Stimulated activated naive CD8-positive, alpha-beta T cell treated with anti-CD3 and anti-CD28 coated beads, Interleukin-15, amount 100 ng/mL, for 72 hours (primary cell): Measurements from ENCODE around the gene RFX8.
A peak's percentile ranks its signal among the peaks of the same experiment; 100 is the strongest.

Experiments used
- ATAC-seq: fragments of 150-1000 bp; cut with Tn5 transposase; 2 replicates; pipeline ENCODE4 v1.10.0; 2021; ENCODE audit warnings: mild to moderate bottlenecking, moderate library complexity
- DNase-seq, 2 donors: peaks; one replicate each; pipeline ENCODE4 v3.0.0; 2021 to 2022
- H3K27ac Mint-ChIP-seq, 2 donors: one replicate each; pipeline ENCODE4 v1.8.0; 2022; ENCODE audit warnings: mild to moderate bottlenecking in 2 of 2, mixed read lengths in 2 of 2, moderate library complexity in 2 of 2
- H3K27me3 Mint-ChIP-seq: one replicate; pipeline ENCODE4 v1.8.0; 2022; ENCODE audit warnings: mixed read lengths
- H3K4me1 Mint-ChIP-seq: one replicate; pipeline ENCODE4 v1.8.0; 2022; ENCODE audit warnings: mild to moderate bottlenecking, mixed read lengths
- H3K4me3 Mint-ChIP-seq, 2 donors: one replicate each; pipeline ENCODE4 v1.8.0; 2022; ENCODE audit warnings: mild to moderate bottlenecking in 2 of 2, mixed read lengths in 2 of 2, moderate library complexity in 1 of 2
- H3K9me3 Mint-ChIP-seq, 2 donors: one replicate each; pipeline ENCODE4 v1.8.0; 2022; ENCODE audit warnings: mixed read lengths in 2 of 2

Gene RFX8

DNA sequence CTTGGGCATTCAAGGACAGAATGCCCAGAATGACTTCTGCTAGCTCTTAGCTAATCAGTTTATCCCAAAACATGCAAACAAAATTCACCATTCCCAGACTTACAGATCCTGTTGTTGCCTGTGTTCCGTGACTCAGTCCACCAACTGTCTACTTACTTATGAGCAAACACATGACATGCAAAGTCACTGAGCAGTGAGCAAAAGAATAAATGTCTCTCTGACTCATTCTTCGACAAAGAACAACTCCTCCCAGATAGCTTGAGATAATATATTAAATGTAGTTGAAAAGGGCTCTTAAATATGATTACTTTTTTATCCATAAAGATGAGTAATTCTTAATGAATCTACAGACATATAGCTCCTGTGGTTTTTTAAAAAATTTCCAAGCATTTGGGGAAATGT, 78.6 kb downstream of the RFX8 start:
- peaks cover 55% of the 10 kb centered on the region for H3K27me3 Mint-ChIP-seq
- no peaks in the 10 kb centered on the region for H3K4me1 Mint-ChIP-seq
- DNase-seq (no peak), ATAC-seq (no peak)
- no peaks in the 10 kb centered on the region for H3K9me3 Mint-ChIP-seq
- H3K4me3 Mint-ChIP-seq = no peak overlapping the region
- H3K27ac Mint-ChIP-seq = no peak overlapping the region

DNA sequence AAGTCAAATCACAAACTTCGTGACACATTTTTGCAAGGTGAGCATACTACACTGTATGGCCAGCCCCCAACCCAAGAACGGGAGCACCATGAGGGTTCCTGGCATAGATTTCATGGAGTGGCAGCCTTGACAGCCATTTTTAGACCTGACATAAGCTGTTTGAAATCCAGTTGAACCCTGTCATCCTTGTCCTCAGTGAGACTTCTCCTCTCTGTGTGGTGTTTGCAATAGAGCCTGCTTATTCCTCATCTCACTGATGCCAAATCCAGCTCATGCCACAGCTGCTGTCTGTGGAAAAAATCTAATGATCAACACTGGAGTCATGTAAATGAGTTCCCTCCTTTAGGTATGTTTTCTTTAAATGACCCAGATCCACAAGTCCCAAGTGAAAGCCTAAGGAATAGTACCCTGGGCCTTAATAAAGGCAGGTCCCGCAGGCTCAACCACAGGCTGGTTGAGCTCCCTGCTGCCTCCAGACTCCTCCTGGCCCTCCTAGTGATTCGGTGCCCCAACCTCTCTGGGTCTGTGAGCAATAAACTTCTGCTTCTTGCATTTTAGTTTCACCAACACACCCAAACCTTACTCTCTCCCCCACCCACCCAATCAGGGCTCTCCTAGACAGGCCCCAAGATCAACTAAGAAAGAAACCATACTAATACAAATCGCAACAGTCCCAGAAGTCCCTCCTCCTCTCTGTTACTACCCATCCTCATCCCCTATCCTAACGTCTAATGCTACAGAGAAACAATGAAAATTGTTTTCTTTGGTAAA, 79.2 kb downstream of the RFX8 start:
- Mint-ChIP-seq H3K4me3 (no peak overlapping the region), H3K27ac (no peak overlapping the region), H3K27me3 (peaks cover 49% of the 10 kb centered on the region), H3K4me1 (no peaks in the 10 kb centered on the region), H3K9me3 (no peaks in the 10 kb centered on the region)
- no peak for DNase-seq
- ATAC-seq = no peak

DNA sequence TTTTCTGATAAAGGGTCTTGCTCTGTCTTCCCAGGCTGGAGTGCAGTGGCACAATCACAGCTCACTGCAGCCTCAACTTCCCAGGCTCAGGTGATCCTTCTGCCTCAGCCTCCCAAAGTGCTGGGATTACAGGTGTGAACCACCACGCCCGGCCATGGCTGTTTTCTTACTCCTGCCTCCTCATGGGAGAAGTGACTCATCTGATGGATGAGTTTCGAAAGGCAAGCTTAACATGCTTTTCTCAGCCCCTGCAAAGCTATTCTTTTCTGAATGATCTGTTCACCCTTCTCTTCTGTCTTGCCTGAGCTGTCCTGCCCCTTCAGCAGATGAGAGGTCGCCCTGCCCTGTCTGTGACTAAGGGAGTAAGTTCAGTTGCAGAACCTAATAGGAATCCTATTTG, 86.7 kb downstream of the RFX8 start:
- Mint-ChIP-seq H3K9me3 (no peaks in the 10 kb centered on the region), H3K4me3 (no peak overlapping the region)
- no peak for ATAC-seq

DNA sequence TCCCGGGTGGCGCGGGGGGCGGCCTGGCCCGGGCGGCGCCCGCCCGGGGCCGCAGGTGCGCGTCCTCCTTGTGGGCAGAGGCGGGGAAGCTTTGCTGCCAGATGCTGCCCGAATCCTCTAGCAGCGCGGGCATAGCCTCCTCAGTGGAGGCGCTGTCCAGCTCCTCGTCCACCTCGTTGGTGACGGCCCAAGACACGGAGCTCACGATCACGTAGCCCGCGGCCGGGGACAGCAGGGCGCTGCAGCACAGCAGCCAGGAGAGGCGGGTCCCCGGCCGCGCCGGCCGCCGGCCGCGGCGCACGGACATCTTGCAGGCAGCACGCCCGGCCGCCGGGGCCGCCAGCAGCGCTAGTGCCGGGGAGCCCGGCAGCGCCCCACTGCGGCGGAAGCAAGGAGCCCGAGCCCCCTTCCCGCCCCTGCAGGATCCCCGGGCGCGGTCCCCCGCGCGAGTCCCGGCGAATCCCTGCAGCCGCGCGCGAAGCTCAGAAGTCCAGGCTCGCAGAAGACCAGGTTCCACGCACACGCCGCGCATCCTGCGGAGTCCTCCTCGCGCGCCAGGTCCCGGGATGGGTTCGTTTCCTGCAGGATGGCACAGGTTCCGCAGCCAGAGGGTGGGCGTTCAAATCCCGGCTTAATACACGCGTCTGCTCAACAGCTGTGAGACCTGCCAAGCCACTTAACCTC, 87.6 kb downstream of the RFX8 start, which contains the start of gene CREG2:
Gene CREG2, minus strand, starts transcription at position 353 of the 684 bp plus-strand sequence. Its CDS starts 46 bp downstream, at position 307.
- no peak within 1 kb of the TSS for H3K27ac Mint-ChIP-seq

More for the DNA sequence above, 86.7 kb downstream of the RFX8 start:
- no peak for DNase-seq
- Mint-ChIP-seq H3K4me1 (peaks cover 13% of the 10 kb centered on the region), H3K27me3 (peaks cover 68% of the 10 kb centered on the region), H3K27ac (no peak overlapping the region)

DNA sequence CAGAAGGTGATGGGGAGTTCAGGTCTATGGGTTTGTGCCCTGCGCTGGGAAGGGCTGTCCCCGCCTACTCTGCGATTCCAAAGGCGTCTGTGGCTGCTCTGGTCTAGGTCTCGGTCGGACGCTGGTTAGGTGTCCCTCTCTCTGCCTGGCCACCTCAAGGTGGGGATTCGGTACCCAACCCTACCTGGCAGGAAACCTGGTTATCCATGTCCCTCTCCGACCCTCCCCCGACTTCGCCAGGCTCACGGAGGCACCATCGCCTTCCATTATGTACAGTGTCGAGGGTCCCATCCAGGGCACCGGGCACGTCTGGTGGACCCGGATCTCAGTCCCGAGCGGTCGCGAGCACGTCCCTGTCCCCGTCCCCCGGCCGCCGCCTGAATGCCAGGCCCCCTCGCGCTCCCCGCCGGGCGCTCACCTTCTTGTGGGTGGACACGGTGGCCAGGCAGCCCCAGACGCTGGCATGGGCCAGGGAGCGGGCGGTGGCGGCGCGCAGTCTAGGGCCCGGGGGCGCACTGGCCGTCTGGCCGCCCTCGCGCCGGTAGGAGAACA, 88.2 kb downstream of the RFX8 start:
- ATAC-seq (peak; percentile 70), DNase-seq (no peak)
- H3K27me3 Mint-ChIP-seq = peaks cover 75% of the 10 kb centered on the region
- peak overlapping the region; percentile 65 to 72 for H3K4me3 Mint-ChIP-seq
- H3K27ac Mint-ChIP-seq = no peak overlapping the region
- H3K9me3 Mint-ChIP-seq = no peaks in the 10 kb centered on the region
- peaks cover 13% of the 10 kb centered on the region for H3K4me1 Mint-ChIP-seq

More for the DNA sequence above, 87.6 kb downstream of the RFX8 start, which contains the start of gene CREG2:
- DNase-seq = peak; percentile 64 to 67
- Mint-ChIP-seq H3K27me3 (peaks cover 75% of the 10 kb centered on the region), H3K4me3 (peak within 1 kb of the TSS; percentile 65 to 81), H3K4me1 (peaks cover 13% of the 10 kb centered on the region), H3K9me3 (no peaks in the 10 kb centered on the region)
- ATAC-seq = peak; percentile 91

DNA sequence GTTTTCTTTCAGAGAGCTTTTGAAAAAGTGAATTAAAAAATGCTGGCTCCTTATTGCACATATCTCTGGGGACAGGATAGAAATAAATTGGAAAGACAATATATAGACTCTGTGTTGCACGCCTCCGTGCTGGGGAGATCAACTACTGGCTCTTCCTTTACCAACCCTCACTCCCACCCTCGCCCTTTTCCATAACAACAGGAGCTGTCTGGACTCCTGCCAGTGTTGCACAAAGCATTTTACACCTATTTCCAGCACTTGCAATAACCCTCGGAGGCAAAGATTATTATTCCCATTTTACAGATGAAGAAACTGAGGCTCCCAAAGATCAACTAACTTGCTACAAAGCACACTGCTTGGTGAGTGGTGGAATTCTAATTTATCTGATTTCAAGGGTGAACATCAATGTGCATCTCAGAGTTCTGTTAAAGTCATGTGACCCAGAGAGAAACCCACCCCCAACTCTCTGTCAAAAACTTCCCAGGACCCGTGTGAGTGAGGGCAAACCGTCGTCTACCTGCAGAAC, 91.8 kb downstream of the RFX8 start:
- no peak overlapping the region for H3K27ac Mint-ChIP-seq
- H3K27me3 Mint-ChIP-seq = peaks cover 53% of the 10 kb centered on the region
- DNase-seq (no peak), ATAC-seq (no peak)
- H3K9me3 Mint-ChIP-seq = no peaks in the 10 kb centered on the region
- peaks cover 13% of the 10 kb centered on the region for H3K4me1 Mint-ChIP-seq
- H3K4me3 Mint-ChIP-seq = no peak overlapping the region

DNA sequence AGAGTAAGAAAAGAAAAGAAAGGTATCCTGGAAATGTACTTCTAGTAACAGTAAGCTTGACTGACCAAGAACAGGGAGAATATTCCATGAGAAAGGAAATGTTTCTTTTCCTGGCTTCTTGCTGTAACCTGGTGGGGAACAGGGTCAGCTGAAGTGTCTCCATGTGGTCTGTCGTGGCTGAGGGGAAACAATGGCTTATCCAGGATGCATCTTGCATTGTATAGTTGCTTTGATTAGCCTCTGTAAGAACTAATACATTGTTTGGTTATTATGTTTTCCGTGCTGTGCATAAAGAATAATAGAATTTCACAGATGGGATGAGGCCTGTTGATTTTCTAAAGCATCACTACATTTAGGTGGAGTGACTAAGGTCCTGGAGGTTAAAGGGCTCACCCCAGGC, 92.5 kb downstream of the RFX8 start:
- no peak for DNase-seq
- no peak overlapping the region for H3K27ac Mint-ChIP-seq
- no peak overlapping the region for H3K4me3 Mint-ChIP-seq
- H3K4me1 Mint-ChIP-seq = peaks cover 9% of the 10 kb centered on the region
- H3K9me3 Mint-ChIP-seq = no peaks in the 10 kb centered on the region
- H3K27me3 Mint-ChIP-seq = peaks cover 46% of the 10 kb centered on the region
- no peak for ATAC-seq

DNA sequence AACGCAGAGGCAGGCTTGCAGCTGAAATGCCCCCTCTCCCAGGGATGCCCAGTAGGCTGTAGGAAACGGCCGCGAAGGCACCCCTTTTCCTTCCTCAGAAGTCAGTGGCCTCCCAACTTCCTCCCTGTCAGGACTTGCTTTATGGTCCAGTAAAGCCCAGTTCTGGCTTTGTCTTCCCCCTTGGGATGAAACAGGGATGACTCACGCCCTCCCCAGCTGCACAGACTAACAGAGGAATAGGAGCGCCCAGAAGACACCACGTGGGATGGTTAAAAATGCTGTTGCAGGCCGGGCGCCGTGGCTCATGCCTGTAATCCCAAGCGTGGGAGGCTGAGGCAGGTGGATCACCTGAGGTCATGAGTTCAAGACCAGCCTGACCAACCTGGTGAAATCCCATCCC, 94.5 kb downstream of the RFX8 start:
- no peak for DNase-seq
- no peaks in the 10 kb centered on the region for H3K4me1 Mint-ChIP-seq

DNA sequence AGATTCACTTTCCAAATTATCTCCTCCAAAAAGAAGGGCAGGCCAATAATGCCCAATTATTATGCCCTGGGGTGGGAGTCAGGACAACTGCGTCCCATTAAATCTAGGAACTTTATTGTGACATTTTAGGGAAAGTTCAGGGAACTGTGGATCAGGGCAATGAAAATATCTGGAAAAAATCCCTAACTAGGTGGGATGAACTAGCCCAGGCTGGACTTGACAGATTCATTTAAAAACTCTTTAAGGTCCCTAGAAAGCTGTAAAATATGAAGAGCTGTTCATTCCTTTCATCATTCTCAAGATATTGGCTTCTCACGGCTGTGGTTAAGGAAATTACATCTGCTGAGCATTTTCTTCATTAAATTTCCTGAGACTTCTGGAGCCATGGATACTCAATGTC, 95.8 kb downstream of the RFX8 start:
- Mint-ChIP-seq H3K4me3 (no peak overlapping the region), H3K9me3 (no peaks in the 10 kb centered on the region), H3K27me3 (peaks cover 15% of the 10 kb centered on the region), H3K27ac (no peak overlapping the region), H3K4me1 (no peaks in the 10 kb centered on the region)
- ATAC-seq (no peak), DNase-seq (no peak)

More for the DNA sequence above, 94.5 kb downstream of the RFX8 start:
- Mint-ChIP-seq H3K27ac (no peak overlapping the region), H3K4me3 (no peak overlapping the region), H3K9me3 (no peaks in the 10 kb centered on the region), H3K27me3 (peaks cover 27% of the 10 kb centered on the region)
- no peak for ATAC-seq

DNA sequence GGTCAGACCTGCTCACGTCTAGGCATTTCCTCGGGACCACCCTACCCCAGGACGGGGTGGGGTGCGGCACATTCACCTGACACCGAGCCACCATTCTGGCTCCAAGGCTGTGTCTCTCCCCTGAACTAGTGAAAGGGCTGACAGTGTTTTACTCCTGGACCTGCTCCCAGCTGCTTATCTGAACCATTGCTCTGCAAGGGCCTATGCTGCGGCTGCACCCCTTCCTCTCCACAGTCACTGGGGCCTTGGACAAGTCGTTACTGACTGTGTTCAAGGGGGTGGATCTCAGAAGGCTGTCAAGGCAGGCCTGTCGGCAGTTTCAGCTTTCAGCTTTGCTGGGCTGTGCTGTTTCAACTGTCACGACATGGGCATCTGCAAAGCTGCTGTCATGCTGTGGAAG, 99.3 kb downstream of the RFX8 start:
- H3K9me3 Mint-ChIP-seq = peaks cover 0 to 7% of the 10 kb centered on the region in 2 donors
- H3K27me3 Mint-ChIP-seq = no peaks in the 10 kb centered on the region
- H3K27ac Mint-ChIP-seq = no peak overlapping the region
- DNase-seq (no peak), ATAC-seq (no peak)
- no peaks in the 10 kb centered on the region for H3K4me1 Mint-ChIP-seq
- no peak overlapping the region for H3K4me3 Mint-ChIP-seq

DNA sequence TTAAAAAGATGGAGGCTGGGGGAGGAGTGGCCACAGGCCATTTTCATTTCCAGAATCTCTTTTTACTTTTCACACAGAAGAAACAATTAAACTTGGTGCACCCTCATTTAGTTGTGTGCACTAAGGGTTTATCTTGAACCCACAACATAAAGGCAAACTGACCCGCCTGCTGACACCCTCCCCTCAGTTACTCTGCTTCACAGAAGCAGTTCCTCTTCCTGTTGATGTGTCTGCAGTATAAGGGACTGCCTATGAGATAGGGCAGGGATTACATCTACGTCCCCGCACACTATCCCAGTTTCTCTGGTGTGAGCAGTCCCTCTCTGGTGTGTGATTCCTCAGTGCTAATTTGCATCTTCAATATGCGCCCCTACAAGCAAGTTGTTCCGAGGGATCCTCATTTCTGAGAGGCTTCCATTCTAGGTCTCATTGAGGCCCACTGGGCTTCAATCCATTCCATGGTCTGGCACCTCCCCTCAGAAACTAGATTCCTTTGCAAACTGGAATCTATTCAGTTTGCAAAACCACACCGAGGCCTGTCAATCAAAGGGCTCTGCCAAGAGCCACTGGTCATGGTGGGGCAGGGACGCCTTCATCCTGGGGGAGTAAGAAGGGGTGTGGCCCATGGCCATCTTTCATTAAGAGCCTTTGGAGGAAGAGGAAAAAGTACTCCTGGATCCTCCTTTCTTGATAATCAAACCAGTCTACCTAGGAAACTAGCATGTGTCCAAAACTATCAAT, 99.9 kb downstream of the RFX8 start:
- Mint-ChIP-seq H3K27me3 (no peaks in the 10 kb centered on the region), H3K9me3 (peaks cover 0 to 7% of the 10 kb centered on the region in 2 donors), H3K4me3 (no peak overlapping the region), H3K4me1 (no peaks in the 10 kb centered on the region), H3K27ac (no peak overlapping the region)
- ATAC-seq = no peak
- no peak for DNase-seq

DNA sequence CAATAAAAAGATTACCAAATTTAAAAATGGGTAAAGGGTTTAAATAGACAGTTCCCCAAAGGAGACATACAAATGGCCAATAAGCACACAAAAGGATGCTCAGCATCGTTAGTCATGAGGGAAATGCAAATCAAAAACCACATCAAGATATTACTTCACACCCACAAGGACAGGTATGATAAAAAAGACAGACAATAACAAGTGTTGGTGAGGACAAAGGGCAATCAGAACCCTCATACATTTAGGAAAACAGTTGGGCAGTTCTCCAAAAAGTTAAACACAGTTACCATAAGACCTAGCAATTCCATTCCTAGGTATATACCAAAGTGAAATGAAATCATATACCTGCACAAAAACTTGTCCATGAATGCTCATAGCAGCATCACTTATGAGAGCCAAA, 102.1 kb downstream of the RFX8 start:
- Mint-ChIP-seq H3K4me1 (no peaks in the 10 kb centered on the region), H3K9me3 (peaks cover 0 to 7% of the 10 kb centered on the region in 2 donors), H3K4me3 (no peak overlapping the region), H3K27ac (no peak overlapping the region), H3K27me3 (no peaks in the 10 kb centered on the region)
- DNase-seq (no peak), ATAC-seq (no peak)

DNA sequence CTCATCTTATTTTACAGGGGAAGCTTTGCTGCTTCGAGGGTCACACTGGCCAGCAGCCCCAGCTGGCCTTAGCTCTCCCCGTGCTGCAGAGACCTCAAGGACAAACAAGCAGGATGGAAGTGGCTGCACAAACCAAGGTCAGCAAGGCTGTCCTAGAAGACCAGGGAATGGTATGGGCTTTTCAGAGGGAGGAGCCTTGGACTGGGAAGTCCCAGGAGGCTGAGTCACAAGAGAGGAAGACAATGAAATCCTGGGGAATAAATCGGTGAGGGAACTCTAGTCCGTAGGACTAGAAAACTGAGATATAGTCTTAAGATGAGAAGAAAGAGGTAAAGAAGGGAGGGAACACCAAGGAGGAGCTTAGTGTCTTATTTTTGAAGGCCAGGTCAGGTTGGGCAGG, 103.3 kb downstream of the RFX8 start:
- Mint-ChIP-seq H3K27me3 (no peaks in the 10 kb centered on the region), H3K4me3 (no peak overlapping the region), H3K27ac (peak overlapping the region in 1 of 2 donors; percentile 21), H3K4me1 (no peaks in the 10 kb centered on the region), H3K9me3 (peaks cover 0 to 7% of the 10 kb centered on the region in 2 donors)
- DNase-seq (no peak), ATAC-seq (no peak)

DNA sequence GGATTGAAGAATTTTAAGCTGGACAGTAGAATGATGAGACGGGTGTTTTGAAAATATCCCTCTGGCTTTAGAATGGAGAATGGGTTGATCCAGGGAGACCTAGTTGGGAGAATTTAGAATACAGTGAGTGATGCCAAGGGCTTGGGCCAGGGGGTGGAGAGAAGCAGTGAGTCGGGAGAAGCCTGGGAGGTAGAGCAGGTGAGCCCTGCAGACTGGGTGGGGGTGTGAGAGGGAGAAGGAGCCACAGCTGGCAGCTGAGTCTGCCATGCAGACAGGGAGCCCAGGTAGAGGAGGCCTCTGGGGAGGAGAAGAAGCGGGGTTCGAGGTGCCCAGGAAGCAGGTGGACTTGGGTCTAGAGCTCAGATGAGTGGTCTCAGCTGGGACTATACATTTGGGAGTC, 105.8 kb downstream of the RFX8 start:
- Mint-ChIP-seq H3K9me3 (peaks cover 0 to 7% of the 10 kb centered on the region in 2 donors), H3K27me3 (no peaks in the 10 kb centered on the region), H3K4me3 (no peak overlapping the region), H3K27ac (no peak overlapping the region), H3K4me1 (no peaks in the 10 kb centered on the region)
- ATAC-seq = no peak
- no peak for DNase-seq

DNA sequence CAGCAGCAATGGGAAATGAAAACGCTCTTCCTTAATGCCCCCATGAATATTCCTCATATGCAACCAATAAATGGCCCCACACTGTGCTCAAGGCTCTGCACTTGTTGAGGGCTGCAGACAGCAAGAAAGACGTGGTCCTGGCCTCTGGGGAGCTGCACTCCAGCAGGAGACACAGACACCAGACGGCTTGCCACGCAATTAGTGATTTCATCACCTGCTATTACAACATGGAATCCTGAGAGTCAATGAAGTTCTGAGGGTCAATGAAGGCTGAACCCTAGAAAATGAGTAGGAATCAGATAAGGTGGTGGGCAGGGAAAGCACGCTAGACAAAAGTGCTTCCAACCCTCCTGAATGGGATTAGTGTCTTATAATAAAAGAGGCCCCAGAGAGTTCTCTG, 106.5 kb downstream of the RFX8 start:
- ATAC-seq = no peak
- DNase-seq = no peak
- Mint-ChIP-seq H3K27ac (no peak overlapping the region), H3K27me3 (no peaks in the 10 kb centered on the region), H3K4me3 (no peak overlapping the region), H3K9me3 (peaks cover 0 to 4% of the 10 kb centered on the region in 2 donors), H3K4me1 (no peaks in the 10 kb centered on the region)
